HG02571 (cell line): Measurements from ENCODE around the gene ATP13A1.

Experiments
- ATAC-seq: cut with Tn5 transposase; IDR thresholded peaks from one replicate; pipeline ENCODE4 v1.9.1; 2021; ENCODE audit warnings: mild to moderate bottlenecking, moderate library complexity; ENCODE audit not compliant: unreplicated experiment

ATP13A1 gene

GRCh38 chr19:19645233-19645870 is 18.1 kb downstream of the ATP13A1 start:
- ATAC-seq, result no peak

- no peak for ATAC-seq
Observed at GRCh38 chr19:19644054-19644388, 19.5 kb downstream of the ATP13A1 start.

GRCh38 chr19:19643158-19644053 is 20.1 kb downstream of the ATP13A1 start, which contains the start of gene GMIP:
Gene GMIP (minus strand): TSS chr19:19643657. CDS start chr19:19643529, 128 bp downstream.
- ATAC-seq, result peak; percentile 71

- ATAC-seq, result no peak
Observed at GRCh38 chr19:19642506-19643157, 20.8 kb downstream of the ATP13A1 start.

GRCh38 chr19:19637523-19638251 is 25.8 kb downstream of the ATP13A1 start:
- no peak for ATAC-seq

- ATAC-seq, result no peak
Observed at GRCh38 chr19:19637186-19637522, 26.3 kb downstream of the ATP13A1 start.

GRCh38 chr19:19636573-19637185 is 26.8 kb downstream of the ATP13A1 start:
- no peak for ATAC-seq

- no peak for ATAC-seq
Observed at GRCh38 chr19:19635313-19635702, 28.2 kb downstream of the ATP13A1 start.

- no peak for ATAC-seq
Observed at GRCh38 chr19:19634516-19635312, 28.8 kb downstream of the ATP13A1 start.

GRCh38 chr19:19633711-19634515 is 29.6 kb downstream of the ATP13A1 start:
- ATAC-seq, result no peak

- ATAC-seq, result no peak
Observed at GRCh38 chr19:19632661-19633060, 30.8 kb downstream of the ATP13A1 start.

GRCh38 chr19:19631346-19631745 is 32.1 kb downstream of the ATP13A1 start:
- no peak for ATAC-seq

- no peak for ATAC-seq
Observed at GRCh38 chr19:19630426-19630825, 33.0 kb downstream of the ATP13A1 start.

GRCh38 chr19:19630062-19630414 is 33.4 kb downstream of the ATP13A1 start:
- no peak for ATAC-seq

GRCh38 chr19:19628501-19629134 is 34.9 kb downstream of the ATP13A1 start:
- ATAC-seq, result no peak

- ATAC-seq, result peak; percentile 59
Observed at GRCh38 chr19:19627621-19628500, 35.6 kb downstream of the ATP13A1 start, which contains the start of gene LPAR2. Gene LPAR2 (minus strand): TSS chr19:19628220. CDS start chr19:19627275, 945 bp downstream.
